ENCODE data around the gene BCL11A.

Gene BCL11A

DNA sequence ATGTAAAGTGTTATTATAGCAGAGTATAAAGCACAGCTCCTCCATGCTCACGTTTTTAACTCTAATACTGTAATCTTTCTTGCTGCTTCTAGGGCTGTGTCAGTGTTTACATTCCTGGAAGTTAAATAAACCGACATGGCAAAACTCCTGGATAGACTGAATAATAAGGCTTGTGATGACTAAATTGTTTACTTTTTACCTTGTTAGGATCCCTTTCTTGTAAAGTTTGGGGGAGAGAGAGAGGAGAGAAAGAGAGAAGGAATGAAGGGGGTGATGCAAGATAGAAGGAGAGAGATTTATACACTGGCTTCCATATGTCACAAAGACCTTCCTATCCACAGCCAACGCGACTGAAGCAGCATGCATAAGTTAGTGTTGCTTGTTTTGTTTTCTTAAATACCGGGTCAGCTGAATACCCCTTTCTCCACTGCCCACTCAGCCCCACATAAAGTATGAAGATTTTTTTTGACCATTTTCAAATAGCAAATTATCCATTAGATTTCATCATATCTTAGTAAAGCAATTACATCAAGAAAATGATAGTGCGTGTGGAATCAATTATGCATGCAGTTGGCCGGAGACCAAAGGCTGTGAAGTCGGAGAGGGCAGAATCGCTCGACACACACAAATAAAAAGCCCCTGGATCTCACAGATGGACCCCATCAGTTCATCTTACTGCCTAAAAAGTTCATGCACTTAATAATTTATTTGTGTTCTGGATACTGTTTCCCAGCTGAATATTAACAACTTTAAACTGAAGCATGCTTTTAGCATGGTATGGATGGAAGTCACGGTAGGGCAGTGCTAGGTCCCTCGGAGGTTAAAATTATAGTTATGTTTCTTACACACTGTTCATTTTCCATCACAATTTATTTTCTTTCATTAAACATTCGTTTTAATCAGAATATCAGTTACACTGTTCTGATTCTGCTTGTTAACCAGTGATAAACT lies 20.1 kb downstream of the BCL11A start:
- Histone ChIP-seq H2BK15ac (ENCODE audit: low read length) (no peak overlapping the region), H3K27ac (replicated peaks; ENCODE audit: low read length) (no peak overlapping the region), H2BK5ac (ENCODE audit: low read length) (no peak overlapping the region), H4K8ac (ENCODE audit: low read depth, low read length) (no peak overlapping the region), H3K27me3 (ENCODE audit: control insufficient read depth in 3 of 3, insufficient read depth in 3 of 3, low read depth in 1 of 3, low read length in 3 of 3) (peaks cover 0 to 70% (median 0%) of the 10 kb centered on the region in 3 experiments), H3K23ac (ENCODE audit: low read depth, low read length, poor library complexity) (no peak overlapping the region), H3K9me3 (replicated peaks in 1 of 2; ENCODE audit: control insufficient read depth in 2 of 2, insufficient read depth in 1 of 2, low read depth in 1 of 2, low read length in 2 of 2) (no peaks in the 10 kb centered on the region), H2BK120ac (ENCODE audit: low read depth, low read length) (no peak overlapping the region), H3K79me1 (ENCODE audit: low read depth, low read length) (no peaks in the 10 kb centered on the region), H2AFZ (ENCODE audit: low read length) (no peak overlapping the region), H3K4ac (ENCODE audit: low read length) (no peak overlapping the region), H3K4me2 (ENCODE audit: insufficient read depth, low read length, poor library complexity, severe bottlenecking) (no peak overlapping the region), H3K4me1 (ENCODE audit: control insufficient read depth in 2 of 2, insufficient read depth in 1 of 2, low read depth in 1 of 2, low read length in 2 of 2) (peaks cover 0 to 4% of the 10 kb centered on the region in 2 donors), H3K14ac (ENCODE audit: low read length) (no peak overlapping the region), H3K36me3 (replicated peaks in 1 of 2; ENCODE audit: control insufficient read depth in 2 of 2, insufficient read depth in 2 of 2, low read length in 2 of 2) (no peaks in the 10 kb centered on the region), H4K91ac (ENCODE audit: low read depth, low read length, poor library complexity) (no peak overlapping the region), H2BK12ac (ENCODE audit: low read length) (no peak overlapping the region), H3K9ac (ENCODE audit: low read depth, low read length, poor library complexity) (no peak overlapping the region), H3K4me3 (ENCODE audit: low read length in 2 of 2) (no peak overlapping the region), H3K18ac (ENCODE audit: low read length) (no peak overlapping the region), H2AK5ac (ENCODE audit: low read depth, low read length) (no peak overlapping the region)
- DNase-seq (ENCODE audit: low spot score) = no peak
- 100% methylated on average over 1 of the region's 13 CpGs; no CpG with 5 or more reads in 1 of the 2 donors for WGBS, 2 donors (ENCODE audit: extremely low coverage in 2 of 2, insufficient read length in 2 of 2, insufficient replicate concordance in 1 of 2)

DNA sequence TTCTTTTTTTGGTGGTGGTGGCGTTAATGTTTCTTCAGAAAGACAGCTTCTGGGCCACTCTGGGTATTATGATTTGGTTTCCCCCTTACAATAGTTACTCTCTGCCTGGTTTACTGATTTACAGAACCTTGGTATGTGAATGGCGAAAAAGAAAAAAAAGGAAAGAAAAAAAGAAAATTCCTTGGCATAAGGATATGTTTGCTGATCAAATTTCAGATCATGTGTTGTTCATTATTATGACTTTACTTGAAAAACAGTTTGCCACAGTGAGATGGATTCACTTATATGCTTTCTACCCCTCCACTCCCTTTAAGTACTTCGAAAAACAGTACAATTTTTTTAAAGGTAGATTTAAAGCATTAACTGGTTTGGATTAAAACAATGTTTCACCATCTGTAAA lies 21.0 kb downstream of the BCL11A start:
- no peak overlapping the region for H3K23ac ChIP-seq (ENCODE audit: low read depth, low read length, poor library complexity)
- H2BK15ac ChIP-seq (ENCODE audit: low read length) = no peak overlapping the region
- H3K36me3 ChIP-seq (replicated peaks in 1 of 2; ENCODE audit: control insufficient read depth in 2 of 2, insufficient read depth in 2 of 2, low read length in 2 of 2) = no peaks in the 10 kb centered on the region
- H2BK12ac ChIP-seq (ENCODE audit: low read length) = no peak overlapping the region
- no peaks in the 10 kb centered on the region for H3K9me3 ChIP-seq (replicated peaks in 1 of 2; ENCODE audit: control insufficient read depth in 2 of 2, insufficient read depth in 1 of 2, low read depth in 1 of 2, low read length in 2 of 2)
- H2BK120ac ChIP-seq (ENCODE audit: low read depth, low read length) = no peak overlapping the region
- H3K4me2 ChIP-seq (ENCODE audit: insufficient read depth, low read length, poor library complexity, severe bottlenecking) = no peak overlapping the region
- H2AFZ ChIP-seq (ENCODE audit: low read length) = no peak overlapping the region
- no peak overlapping the region for H3K4me3 ChIP-seq (ENCODE audit: low read length in 2 of 2)
- H3K4me1 ChIP-seq (ENCODE audit: control insufficient read depth in 2 of 2, insufficient read depth in 1 of 2, low read depth in 1 of 2, low read length in 2 of 2) = peaks cover 0 to 4% of the 10 kb centered on the region in 2 donors
- H3K79me1 ChIP-seq (ENCODE audit: low read depth, low read length) = no peaks in the 10 kb centered on the region
- no peak overlapping the region for H4K8ac ChIP-seq (ENCODE audit: low read depth, low read length)
- no peak overlapping the region for H3K9ac ChIP-seq (ENCODE audit: low read depth, low read length, poor library complexity)
- H4K91ac ChIP-seq (ENCODE audit: low read depth, low read length, poor library complexity) = no peak overlapping the region
- peaks cover 0 to 70% (median 0%) of the 10 kb centered on the region in 3 experiments for H3K27me3 ChIP-seq (ENCODE audit: control insufficient read depth in 3 of 3, insufficient read depth in 3 of 3, low read depth in 1 of 3, low read length in 3 of 3)
- no peak overlapping the region for H3K18ac ChIP-seq (ENCODE audit: low read length)
- no peak for DNase-seq (ENCODE audit: low spot score)
- no peak overlapping the region for H2AK5ac ChIP-seq (ENCODE audit: low read depth, low read length)
- H3K27ac ChIP-seq (replicated peaks; ENCODE audit: low read length) = no peak overlapping the region
- H3K4ac ChIP-seq (ENCODE audit: low read length) = no peak overlapping the region
- WGBS, 2 donors (ENCODE audit: extremely low coverage in 2 of 2, insufficient read length in 2 of 2, insufficient replicate concordance in 1 of 2) = no CpG with 5 or more reads among the region's 3 CpGs
- H2BK5ac ChIP-seq (ENCODE audit: low read length) = no peak overlapping the region
- H3K14ac ChIP-seq (ENCODE audit: low read length) = no peak overlapping the region

DNA sequence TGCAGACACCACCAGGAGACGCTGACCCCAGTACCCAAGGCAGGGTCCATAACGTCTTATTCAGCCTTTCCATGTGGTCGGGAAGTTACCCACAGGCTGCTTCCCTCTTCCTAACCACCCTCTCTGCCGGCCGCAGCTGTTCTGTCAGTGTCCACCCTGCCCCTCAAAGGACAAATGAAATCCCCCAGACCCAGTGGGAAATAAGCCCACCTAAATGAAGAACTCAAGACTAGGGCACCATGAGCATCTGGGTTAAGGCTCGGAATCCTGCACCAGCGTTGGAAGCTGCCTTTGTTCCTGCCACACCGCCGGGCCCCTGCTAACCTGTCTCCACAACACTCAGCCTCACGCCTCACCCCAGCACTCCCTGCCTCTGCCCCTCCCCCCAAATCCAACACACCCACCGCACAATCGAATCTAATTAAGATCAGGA lies 21.7 kb downstream of the BCL11A start:
- Histone ChIP-seq H3K4ac (ENCODE audit: low read length) (no peak overlapping the region), H2BK5ac (ENCODE audit: low read length) (no peak overlapping the region), H2AK5ac (ENCODE audit: low read depth, low read length) (no peak overlapping the region), H3K9ac (ENCODE audit: low read depth, low read length, poor library complexity) (no peak overlapping the region), H3K36me3 (replicated peaks in 1 of 2; ENCODE audit: control insufficient read depth in 2 of 2, insufficient read depth in 2 of 2, low read length in 2 of 2) (no peaks in the 10 kb centered on the region), H3K9me3 (replicated peaks in 1 of 2; ENCODE audit: control insufficient read depth in 2 of 2, insufficient read depth in 1 of 2, low read depth in 1 of 2, low read length in 2 of 2) (no peaks in the 10 kb centered on the region), H2BK12ac (ENCODE audit: low read length) (no peak overlapping the region), H2BK120ac (ENCODE audit: low read depth, low read length) (no peak overlapping the region), H3K23ac (ENCODE audit: low read depth, low read length, poor library complexity) (no peak overlapping the region), H3K4me2 (ENCODE audit: insufficient read depth, low read length, poor library complexity, severe bottlenecking) (peak overlapping the region; percentile 30), H2BK15ac (ENCODE audit: low read length) (no peak overlapping the region), H3K4me3 (ENCODE audit: low read length in 2 of 2) (no peak overlapping the region), H3K79me1 (ENCODE audit: low read depth, low read length) (no peaks in the 10 kb centered on the region), H4K8ac (ENCODE audit: low read depth, low read length) (no peak overlapping the region), H3K27me3 (ENCODE audit: control insufficient read depth in 3 of 3, insufficient read depth in 3 of 3, low read depth in 1 of 3, low read length in 3 of 3) (peaks cover 0 to 68% (median 0%) of the 10 kb centered on the region in 3 experiments), H3K14ac (ENCODE audit: low read length) (no peak overlapping the region), H3K4me1 (ENCODE audit: control insufficient read depth in 2 of 2, insufficient read depth in 1 of 2, low read depth in 1 of 2, low read length in 2 of 2) (peaks cover 0 to 4% of the 10 kb centered on the region in 2 donors), H3K18ac (ENCODE audit: low read length) (peak overlapping the region; percentile 77), H2AFZ (ENCODE audit: low read length) (no peak overlapping the region), H3K27ac (replicated peaks; ENCODE audit: low read length) (no peak overlapping the region), H4K91ac (ENCODE audit: low read depth, low read length, poor library complexity) (no peak overlapping the region)
- WGBS, 2 donors (ENCODE audit: extremely low coverage in 2 of 2, insufficient read length in 2 of 2, insufficient replicate concordance in 1 of 2) = no CpG with 5 or more reads among the region's 12 CpGs
- no peak for DNase-seq (ENCODE audit: low spot score)

DNA sequence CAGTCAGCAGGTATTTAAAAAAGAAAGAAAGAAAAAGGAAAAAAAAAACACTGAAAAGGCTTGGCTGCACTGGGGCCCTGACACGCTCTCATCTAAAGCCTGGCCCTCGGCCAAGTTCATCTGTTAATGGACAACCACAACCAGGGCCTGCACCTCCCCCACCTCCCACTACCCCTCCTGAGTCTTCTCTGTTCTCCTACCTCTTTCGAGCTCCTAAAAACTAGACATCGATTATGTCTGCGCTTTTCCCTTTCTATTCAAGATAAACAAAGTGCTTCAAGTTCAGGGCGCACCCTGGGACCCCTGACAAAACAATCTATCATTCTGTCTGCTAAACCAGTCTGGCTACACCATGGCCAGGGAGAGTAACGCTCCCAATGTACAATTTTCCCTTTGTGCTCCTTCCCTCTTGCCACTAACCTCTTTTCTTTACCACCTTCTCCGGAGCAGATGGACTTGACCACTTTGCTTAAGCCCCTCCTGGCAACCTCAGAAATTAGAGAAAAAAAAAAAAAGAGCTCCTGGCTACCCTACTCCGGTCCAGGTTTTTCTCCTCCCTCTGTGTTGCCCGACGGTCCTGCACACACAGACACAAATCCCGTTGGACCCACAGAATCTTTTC lies 22.7 kb downstream of the BCL11A start:
- Histone ChIP-seq H3K27ac (replicated peaks; ENCODE audit: low read length) (no peak overlapping the region), H3K9ac (ENCODE audit: low read depth, low read length, poor library complexity) (no peak overlapping the region), H3K4ac (ENCODE audit: low read length) (no peak overlapping the region), H3K18ac (ENCODE audit: low read length) (no peak overlapping the region), H2AK5ac (ENCODE audit: low read depth, low read length) (no peak overlapping the region), H3K4me3 (ENCODE audit: low read length in 2 of 2) (no peak overlapping the region), H3K4me1 (ENCODE audit: control insufficient read depth in 2 of 2, insufficient read depth in 1 of 2, low read depth in 1 of 2, low read length in 2 of 2) (peaks cover 0 to 4% of the 10 kb centered on the region in 2 donors), H3K14ac (ENCODE audit: low read length) (no peak overlapping the region), H3K23ac (ENCODE audit: low read depth, low read length, poor library complexity) (no peak overlapping the region), H2BK120ac (ENCODE audit: low read depth, low read length) (no peak overlapping the region), H3K79me1 (ENCODE audit: low read depth, low read length) (no peaks in the 10 kb centered on the region), H2BK12ac (ENCODE audit: low read length) (no peak overlapping the region), H4K8ac (ENCODE audit: low read depth, low read length) (no peak overlapping the region), H3K27me3 (ENCODE audit: control insufficient read depth in 3 of 3, insufficient read depth in 3 of 3, low read depth in 1 of 3, low read length in 3 of 3) (peaks cover 0 to 60% (median 0%) of the 10 kb centered on the region in 3 experiments), H3K4me2 (ENCODE audit: insufficient read depth, low read length, poor library complexity, severe bottlenecking) (no peak overlapping the region), H3K9me3 (replicated peaks in 1 of 2; ENCODE audit: control insufficient read depth in 2 of 2, insufficient read depth in 1 of 2, low read depth in 1 of 2, low read length in 2 of 2) (no peaks in the 10 kb centered on the region), H2AFZ (ENCODE audit: low read length) (no peak overlapping the region), H2BK5ac (ENCODE audit: low read length) (no peak overlapping the region), H2BK15ac (ENCODE audit: low read length) (no peak overlapping the region), H4K91ac (ENCODE audit: low read depth, low read length, poor library complexity) (no peak overlapping the region), H3K36me3 (replicated peaks in 1 of 2; ENCODE audit: control insufficient read depth in 2 of 2, insufficient read depth in 2 of 2, low read length in 2 of 2) (no peaks in the 10 kb centered on the region)
- no peak for DNase-seq (ENCODE audit: low spot score)
- WGBS, 2 donors (ENCODE audit: extremely low coverage in 2 of 2, insufficient read length in 2 of 2, insufficient replicate concordance in 1 of 2) = no CpG with 5 or more reads among the region's 12 CpGs
